ENCODE measurements around the gene UPF3B. TPM values are rescaled to one million over a fixed set of nuclear protein-coding genes. Genes with fewer than 3 reads are reported as not detected.

Gene UPF3B
- total and polyA plus RNA-seq, 11 donors, result 0.71 to 7.9 (median 2.9) TPM

GRCh38 chrX:119784747-119785446 lies 67.9 kb downstream of the UPF3B start:
- H3K27ac ChIP-seq, result no peak overlapping the region
- H3K36me3 ChIP-seq, result peaks cover 0 to 77% (median 45%) of the 10 kb centered on the region in 9 donors
- no peaks in the 10 kb centered on the region for H3K9me3 ChIP-seq
- DNase-seq (no peak), ATAC-seq (peak in 2 of 4 donors; percentile 34 to 37)
- peaks cover 0 to 31% (median 13%) of the 10 kb centered on the region in 12 donors for H3K4me1 ChIP-seq
- WGBS, 4 donors, result 60 to 84% (median 79%) methylated on average over 8 to 14 of the region's 14 CpGs
- intact Hi-C loops (cut with DNase I), result no loop called here
- TF ChIP-seq POLR2A (IDR thresholded peaks at IDR 0.05) (no peak), CTCF (IDR thresholded peaks at IDR 0.05) (peak in 8 of 12 donors; percentile 13 to 49 (median 25))
- no peaks in the 10 kb centered on the region for H3K27me3 ChIP-seq
- no peak overlapping the region for H3K4me3 ChIP-seq

Other genes starting within 250 kb of the UPF3B start
- gene NKRF, start 246.5 kb downstream of the UPF3B start, total RNA-seq, result 1 to 10 TPM; 3.9 to 6.0 (median 4.8) TPM
- gene NKRF, start 246.5 kb downstream of the UPF3B start, polyA plus RNA-seq, result 1 to 10 TPM; 3.1 to 4.3 TPM
- 10 to 100 TPM in 5 of 9 donors, 1 to 10 TPM in 4; 7.6 to 36.4 (median 10.0) TPM for gene SEPTIN6, start 159.8 kb downstream of the UPF3B start, total RNA-seq
- gene SEPTIN6, start 159.8 kb downstream of the UPF3B start, polyA plus RNA-seq, result 1 to 10 TPM; 3.3 to 7.2 TPM
- 1 to 10 TPM in 1 of 9 donors, under 1 TPM in 3, not detected in 5; 0.15 to 2.1 (median 0.45) TPM for gene SOWAHD, start 94.4 kb downstream of the UPF3B start, total RNA-seq
- under 1 TPM; 0.17 to 0.19 TPM for gene SOWAHD, start 94.4 kb downstream of the UPF3B start, polyA plus RNA-seq
- 1,000 to 10,000 TPM in 8 of 9 donors, 100 to 1,000 TPM in 1; 933 to 1,886 (median 1,201) TPM for gene RPL39, start 61.3 kb downstream of the UPF3B start, total RNA-seq
- gene RPL39, start 61.3 kb downstream of the UPF3B start, polyA plus RNA-seq, result 1,000 to 10,000 TPM; 3,082 to 4,859 TPM
- gene RNF113A, start 18.8 kb upstream of the UPF3B start, total RNA-seq, result 10 to 100 TPM in 4 of 9 donors, 1 to 10 TPM in 5; 8.0 to 12.8 (median 9.6) TPM
- 10 to 100 TPM; 10.6 to 12.9 TPM for gene RNF113A, start 18.8 kb upstream of the UPF3B start, polyA plus RNA-seq
- gene NDUFA1, start 18.9 kb upstream of the UPF3B start, total RNA-seq, result 100 to 1,000 TPM; 288 to 622 (median 433) TPM
- gene NDUFA1, start 18.9 kb upstream of the UPF3B start, polyA plus RNA-seq, result 1,000 to 10,000 TPM in 1 of 2 donors, 100 to 1,000 TPM in 1; 310 to 1,598 TPM
- gene AKAP14, start 42.9 kb upstream of the UPF3B start, total RNA-seq, result not detected
- not detected for gene AKAP14, start 42.9 kb upstream of the UPF3B start, polyA plus RNA-seq
- gene NKAP, start 90.8 kb upstream of the UPF3B start, total RNA-seq, result 1 to 10 TPM; 2.9 to 7.8 (median 5.9) TPM
- 1 to 10 TPM; 4.2 to 7.0 TPM for gene NKAP, start 90.8 kb upstream of the UPF3B start, polyA plus RNA-seq
- gene RHOXF2B, start 224.7 kb upstream of the UPF3B start, total RNA-seq, result not detected
- gene RHOXF2B, start 224.7 kb upstream of the UPF3B start, polyA plus RNA-seq, result not detected

Measured in heart left ventricle (tissue), 16 donors.